ENCODE measurements around the gene RSKR. TPM values are rescaled to one million over a fixed set of nuclear protein-coding genes. Genes with fewer than 3 reads are reported as not detected.

Gene RSKR
- total RNA-seq, 1 experiment from 2014 or later: 3.2 TPM

- in situ Hi-C loops (cut with HindIII; ENCODE audit: low pct_unique_long_range_greater_than_20kb, low sequenced_read_pairs): no loop called here
- no peak for DNase-seq (ENCODE audit: low read depth)
These were observed 43.1 kb downstream of the RSKR start for GRCh38 chr17:28570716-28571360.

- in situ Hi-C loops (cut with HindIII; ENCODE audit: low pct_unique_long_range_greater_than_20kb, low sequenced_read_pairs): no loop called here
- no peak for DNase-seq (ENCODE audit: low read depth)
These were observed 44.5 kb downstream of the RSKR start for GRCh38 chr17:28569446-28569845.

- DNase-seq (ENCODE audit: low read depth): no peak
- in situ Hi-C loops (cut with HindIII; ENCODE audit: low pct_unique_long_range_greater_than_20kb, low sequenced_read_pairs): no loop called here
These were observed 46.4 kb downstream of the RSKR start for GRCh38 chr17:28567604-28568003.

- in situ Hi-C loops (cut with HindIII; ENCODE audit: low pct_unique_long_range_greater_than_20kb, low sequenced_read_pairs): no loop called here
- DNase-seq (ENCODE audit: low read depth): peak; percentile 80
These were observed 50.5 kb downstream of the RSKR start for GRCh38 chr17:28563475-28563874.

Other genes with a start within 250 kb of the RSKR start
- gene SEBOX, start 249.0 kb downstream of the RSKR start, total RNA-seq (2014; rRNA removed; shearing (Covaris generic); ENCODE audit: low replicate concordance): not detected in 2 replicates
- gene VTN, start 243.9 kb downstream of the RSKR start, total RNA-seq (2014; rRNA removed; shearing (Covaris generic); ENCODE audit: low replicate concordance): not detected in 2 replicates
- 4.2 and 5.0 TPM in 2 replicates for gene SARM1, start 242.5 kb downstream of the RSKR start, total RNA-seq (2014; rRNA removed; shearing (Covaris generic); ENCODE audit: low replicate concordance)
- gene SLC46A1, start 208.0 kb downstream of the RSKR start, total RNA-seq (2014; rRNA removed; shearing (Covaris generic); ENCODE audit: low replicate concordance): 24.3 and 33.0 TPM in 2 replicates
- gene SLC13A2, start 140.5 kb downstream of the RSKR start, total RNA-seq (2014; rRNA removed; shearing (Covaris generic); ENCODE audit: low replicate concordance): not detected in 2 replicates
- not detected in 2 replicates for gene FOXN1, start 107.8 kb downstream of the RSKR start, total RNA-seq (2014; rRNA removed; shearing (Covaris generic); ENCODE audit: low replicate concordance)
- gene UNC119, start 61.6 kb downstream of the RSKR start, total RNA-seq (2014; rRNA removed; shearing (Covaris generic); ENCODE audit: low replicate concordance): 47.6 and 67.4 TPM in 2 replicates
- 62.5 and 73.2 TPM in 2 replicates for gene PIGS, start 42.7 kb downstream of the RSKR start, total RNA-seq (2014; rRNA removed; shearing (Covaris generic); ENCODE audit: low replicate concordance)
- gene ALDOC, start 37.3 kb downstream of the RSKR start, total RNA-seq (2014; rRNA removed; shearing (Covaris generic); ENCODE audit: low replicate concordance): 178 and 219 TPM in 2 replicates
- gene SPAG5, start 15.2 kb downstream of the RSKR start, total RNA-seq (2014; rRNA removed; shearing (Covaris generic); ENCODE audit: low replicate concordance): 73.0 and 355 TPM in 2 replicates
- gene BLTP2, start 31.0 kb upstream of the RSKR start, total RNA-seq (2014; rRNA removed; shearing (Covaris generic); ENCODE audit: low replicate concordance): 62.0 and 73.6 TPM in 2 replicates
- gene SDF2, start 47.7 kb upstream of the RSKR start, total RNA-seq (2014; rRNA removed; shearing (Covaris generic); ENCODE audit: low replicate concordance): 70.4 and 79.9 TPM in 2 replicates
- 12.6 and 16.8 TPM in 2 replicates for gene SUPT6H, start 48.0 kb upstream of the RSKR start, total RNA-seq (2014; rRNA removed; shearing (Covaris generic); ENCODE audit: low replicate concordance)
- gene PROCA1, start 97.7 kb upstream of the RSKR start, total RNA-seq (2014; rRNA removed; shearing (Covaris generic); ENCODE audit: low replicate concordance): 4.2 and 7.4 TPM in 2 replicates
- 394 and 482 TPM in 2 replicates for gene RAB34, start 103.7 kb upstream of the RSKR start, total RNA-seq (2014; rRNA removed; shearing (Covaris generic); ENCODE audit: low replicate concordance)
- gene RPL23A, start 105.8 kb upstream of the RSKR start, total RNA-seq (2014; rRNA removed; shearing (Covaris generic); ENCODE audit: low replicate concordance): 631 and 1,120 TPM in 2 replicates
- 10.6 and 43.5 TPM in 2 replicates for gene TLCD1, start 112.0 kb upstream of the RSKR start, total RNA-seq (2014; rRNA removed; shearing (Covaris generic); ENCODE audit: low replicate concordance)
- 2.2 and 3.5 TPM in 2 replicates for gene NEK8, start 114.6 kb upstream of the RSKR start, total RNA-seq (2014; rRNA removed; shearing (Covaris generic); ENCODE audit: low replicate concordance)
- gene TRAF4, start 129.8 kb upstream of the RSKR start, total RNA-seq (2014; rRNA removed; shearing (Covaris generic); ENCODE audit: low replicate concordance): 49.3 and 61.6 TPM in 2 replicates
- 1.4 and 2.6 TPM in 2 replicates for gene FAM222B, start 228.6 kb upstream of the RSKR start, total RNA-seq (2014; rRNA removed; shearing (Covaris generic); ENCODE audit: low replicate concordance)
- 53.5 and 59.9 TPM in 2 replicates for gene ERAL1, start 240.8 kb upstream of the RSKR start, total RNA-seq (2014; rRNA removed; shearing (Covaris generic); ENCODE audit: low replicate concordance)

All from Caki2 (cell line).